Activated CD4-positive, CD25-positive, alpha-beta regulatory T cell treated with anti-CD3 and anti-CD28 coated beads, Interleukin-2, amount 50 U/mL, for 24 hours (primary cell): ENCODE measurements around the gene ARHGEF3.
"Not testable (repeated sequence)": the region's sequence is repeated elsewhere in the genome, so short reads cannot be mapped to it uniquely, and the experiment has no call there.

Source experiments
- ATAC-seq, 2 donors: fragments of 150-1000 bp; cut with Tn5 transposase; one replicate each; pipeline ENCODE4 v1.10.0; 2021; ENCODE audit warnings: mild to moderate bottlenecking in 1 of 2, moderate library complexity in 1 of 2

Gene ARHGEF3

GRCh38 chr3:56720849-56721248 is 80.9 kb downstream of the ARHGEF3 start:
- no peak for ATAC-seq

- not testable (repeated sequence) for ATAC-seq
Measured at GRCh38 chr3:56718809-56719208, 82.9 kb downstream of the ARHGEF3 start.

- no peak for ATAC-seq
Measured at GRCh38 chr3:56711344-56711743, 90.4 kb downstream of the ARHGEF3 start.

GRCh38 chr3:56707412-56707811 is 94.3 kb downstream of the ARHGEF3 start:
- ATAC-seq: not testable (repeated sequence)

- no peak for ATAC-seq
Measured at GRCh38 chr3:56706629-56707028, 95.1 kb downstream of the ARHGEF3 start.

- ATAC-seq: no peak
Measured at GRCh38 chr3:56704706-56705105, 97.0 kb downstream of the ARHGEF3 start.

GRCh38 chr3:56702490-56703315 is 99.0 kb downstream of the ARHGEF3 start:
- peak in 1 of 2 donors; percentile 48 for ATAC-seq

- no peak for ATAC-seq
Measured at GRCh38 chr3:56700151-56700550, 101.6 kb downstream of the ARHGEF3 start.

GRCh38 chr3:56694867-56695683 is 106.7 kb downstream of the ARHGEF3 start:
- no peak for ATAC-seq

GRCh38 chr3:56693750-56694149 is 108.0 kb downstream of the ARHGEF3 start:
- ATAC-seq: no peak

GRCh38 chr3:56692520-56693433 is 109.0 kb downstream of the ARHGEF3 start:
- peak; percentile 96 for ATAC-seq

- not testable (repeated sequence) for ATAC-seq
Measured at GRCh38 chr3:56692001-56692365, 109.8 kb downstream of the ARHGEF3 start.

- no peak for ATAC-seq
Measured at GRCh38 chr3:56691165-56692000, 110.4 kb downstream of the ARHGEF3 start.

- no peak for ATAC-seq
Measured at GRCh38 chr3:56689303-56689702, 112.4 kb downstream of the ARHGEF3 start.

- ATAC-seq: no peak
Measured at GRCh38 chr3:56688191-56688590, 113.6 kb downstream of the ARHGEF3 start.

- no peak for ATAC-seq
Measured at GRCh38 chr3:56684029-56684428, 117.7 kb downstream of the ARHGEF3 start.

- peak; percentile 83 to 86 for ATAC-seq
Measured at GRCh38 chr3:56683122-56683817, 118.5 kb downstream of the ARHGEF3 start, which contains the start of gene TASOR. TSS of gene TASOR (minus strand) at chr3:56683265. CDS start at chr3:56683006, 259 bp downstream.

GRCh38 chr3:56682462-56683121 is 119.2 kb downstream of the ARHGEF3 start:
- peak; percentile 68 to 74 for ATAC-seq

- ATAC-seq: no peak
Measured at GRCh38 chr3:56681984-56682461, 119.7 kb downstream of the ARHGEF3 start.

- no peak for ATAC-seq
Measured at GRCh38 chr3:56680054-56680580, 121.6 kb downstream of the ARHGEF3 start.
